Smooth muscle cell of trachea (primary cell): ENCODE data around the gene FERMT3. TPM values are rescaled to one million over a fixed set of nuclear protein-coding genes. Genes with fewer than 3 reads are reported as not detected.

Experiments used
- total RNA-seq: library from RNA; depleted of rRNA; stranded (reverse); fragments of >200 nt; gene quantifications from 2 replicates; pipeline ENCODE4 v1.2.1, GENCODE V29; 2014

The FERMT3 gene
- total RNA-seq, result 1.8 and 6.0 TPM in 2 replicates

DNA sequence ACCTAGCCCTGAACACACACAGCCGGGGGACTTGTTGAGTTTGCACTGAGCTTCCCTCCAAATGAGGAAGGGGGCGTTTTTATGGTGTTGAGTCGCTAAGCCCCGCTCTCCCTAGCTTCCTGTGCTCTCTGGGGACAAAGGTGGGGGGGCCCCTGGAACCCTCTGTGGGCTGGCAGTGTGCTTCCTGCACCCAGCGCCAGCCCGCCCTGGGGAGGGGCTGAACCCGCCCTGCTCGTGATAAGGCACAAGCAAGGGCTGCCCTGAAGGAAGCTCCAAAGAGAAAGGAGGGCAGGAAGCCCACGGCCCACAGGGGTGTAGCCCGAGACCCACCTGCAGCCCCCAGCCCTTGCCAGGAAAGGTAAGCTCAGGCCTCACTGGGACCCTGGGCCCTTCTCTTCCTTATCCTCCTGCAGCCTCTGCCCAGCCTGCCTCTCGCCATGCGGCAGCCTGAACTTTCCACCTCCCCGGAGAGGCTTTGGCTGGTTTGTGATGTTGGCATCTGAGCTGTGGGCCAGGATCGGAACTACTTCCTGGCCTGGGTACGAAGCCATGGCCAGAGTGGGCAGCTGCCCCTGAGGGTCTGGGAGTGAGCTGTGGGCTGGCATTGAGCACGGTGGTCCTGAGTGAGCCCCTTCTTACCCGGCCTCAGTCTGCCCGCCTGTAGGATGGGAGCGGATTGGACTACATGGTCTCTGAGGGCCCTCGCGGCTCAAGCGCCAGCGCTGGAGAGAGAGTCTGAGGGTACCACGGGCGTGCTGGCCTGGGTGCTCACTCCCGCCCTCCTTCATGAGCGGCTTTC is at the start of gene FERMT3:
FERMT3 (plus strand) TSS at position 265 of the 799 bp plus-strand sequence. CDS start 644 bp downstream, outside the sequence.

DNA sequence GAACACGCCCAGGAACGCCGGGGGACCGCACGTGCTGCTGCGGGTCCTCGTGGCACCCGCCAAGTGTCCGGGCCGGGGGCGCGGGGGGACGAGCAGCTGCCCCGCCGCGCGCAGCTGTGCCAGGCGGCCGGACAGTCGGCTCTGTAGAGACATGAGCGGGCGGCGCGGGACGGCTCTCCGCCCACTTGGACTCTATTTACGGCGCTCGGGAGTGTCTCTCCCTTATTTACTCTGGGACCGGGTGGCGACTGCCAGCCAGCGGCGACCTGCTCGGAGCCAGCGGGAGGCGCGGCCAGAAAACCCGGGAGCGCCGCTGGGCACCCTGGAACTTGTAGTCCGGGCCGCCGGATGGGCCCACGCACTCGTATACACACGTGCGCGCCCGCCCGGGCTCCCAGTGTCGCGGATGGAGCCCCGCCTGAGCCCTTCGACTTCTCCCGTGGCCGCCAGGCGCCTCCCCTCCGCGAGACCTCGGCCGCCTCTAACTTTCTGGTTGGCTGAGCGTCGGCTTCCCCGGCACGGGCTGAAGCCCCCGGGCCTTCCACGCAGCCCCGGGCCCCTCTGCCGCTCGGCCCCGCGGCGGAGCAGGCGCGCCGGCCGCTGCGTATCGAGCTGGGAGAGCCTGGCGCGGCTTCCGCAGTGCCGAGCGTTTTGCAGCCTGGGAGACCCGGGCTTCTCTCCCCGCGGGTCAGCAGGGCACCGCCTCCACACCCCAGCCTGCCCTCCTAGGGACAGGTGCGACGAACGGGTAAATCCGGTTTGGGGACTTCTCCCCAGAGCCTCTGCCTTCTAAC is 40.5 kb upstream of the FERMT3 start, which contains the start of gene MACROD1:
MACROD1 (minus strand) TSS at position 272 of the 794 bp plus-strand sequence; CDS start at position 153, 119 bp downstream.

GRCh38 chr11:64185693-64186491 is 20.6 kb upstream of the FERMT3 start, which contains the start of gene STIP1:
Gene STIP1 (plus strand): TSS chr11:64186171. CDS start chr11:64186262, 91 bp downstream.

DNA sequence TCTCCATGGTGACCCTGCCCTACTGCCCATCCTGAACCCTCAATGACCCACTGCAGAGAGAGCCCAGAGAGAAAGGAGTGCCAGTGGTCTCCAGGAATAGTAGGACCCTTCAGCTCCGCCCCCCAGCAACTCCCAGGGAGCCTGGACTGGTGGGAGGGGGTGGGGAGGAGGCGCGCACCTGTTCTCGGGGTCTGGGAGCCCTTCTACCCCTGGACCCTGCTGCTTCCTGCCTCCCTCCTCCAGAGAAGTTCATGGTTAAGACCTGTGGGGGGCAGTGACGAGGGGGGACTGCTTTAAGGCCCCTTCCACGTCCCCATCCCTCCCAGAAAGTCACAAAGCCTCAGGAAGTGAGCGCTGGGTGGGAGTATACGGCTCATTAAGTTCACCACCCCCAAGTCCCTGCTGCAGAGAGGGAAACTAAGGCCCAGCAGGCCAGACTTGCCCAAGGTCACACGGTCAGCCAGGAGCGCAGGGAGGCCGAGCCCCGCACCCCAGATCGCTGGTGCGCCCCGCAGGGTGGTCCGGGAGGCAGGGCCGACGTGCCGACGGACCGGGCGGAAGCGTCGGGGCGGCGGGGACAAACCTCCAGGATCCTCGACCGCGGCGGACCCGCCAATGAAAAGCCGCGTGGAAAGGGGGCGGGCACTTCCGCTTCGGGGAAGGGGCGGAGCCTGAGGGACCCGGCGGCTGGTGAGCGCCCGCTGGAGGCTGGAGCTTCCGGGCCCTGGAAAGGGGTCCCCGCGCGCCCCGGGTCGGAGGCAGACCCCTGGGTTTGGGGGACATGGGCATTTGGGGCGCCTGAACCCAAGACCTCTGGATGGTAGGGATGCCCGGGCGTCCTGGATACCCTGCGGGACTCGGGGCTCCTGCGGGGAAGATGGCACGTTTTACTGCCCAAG is 19.3 kb downstream of the FERMT3 start, which contains the start of the genes NUDT22 and TRPT1:
NUDT22 (plus strand) TSS at position 667 of the 899 bp plus-strand sequence. CDS start 379 bp downstream, outside the sequence.
TRPT1 (minus strand) TSS at position 579 of the 899 bp plus-strand sequence; CDS start at position 253, 326 bp downstream.

GRCh38 chr11:64230171-64230984 is 23.9 kb downstream of the FERMT3 start, which contains the start of gene DNAJC4:
Gene DNAJC4 (plus strand): TSS chr11:64230548. CDS start chr11:64230855, 307 bp downstream.

GRCh38 chr11:64233913-64234586 is 27.5 kb downstream of the FERMT3 start, which contains the start of gene VEGFB:
Gene VEGFB (plus strand): TSS chr11:64234584. CDS start chr11:64234834, 250 bp downstream.

DNA sequence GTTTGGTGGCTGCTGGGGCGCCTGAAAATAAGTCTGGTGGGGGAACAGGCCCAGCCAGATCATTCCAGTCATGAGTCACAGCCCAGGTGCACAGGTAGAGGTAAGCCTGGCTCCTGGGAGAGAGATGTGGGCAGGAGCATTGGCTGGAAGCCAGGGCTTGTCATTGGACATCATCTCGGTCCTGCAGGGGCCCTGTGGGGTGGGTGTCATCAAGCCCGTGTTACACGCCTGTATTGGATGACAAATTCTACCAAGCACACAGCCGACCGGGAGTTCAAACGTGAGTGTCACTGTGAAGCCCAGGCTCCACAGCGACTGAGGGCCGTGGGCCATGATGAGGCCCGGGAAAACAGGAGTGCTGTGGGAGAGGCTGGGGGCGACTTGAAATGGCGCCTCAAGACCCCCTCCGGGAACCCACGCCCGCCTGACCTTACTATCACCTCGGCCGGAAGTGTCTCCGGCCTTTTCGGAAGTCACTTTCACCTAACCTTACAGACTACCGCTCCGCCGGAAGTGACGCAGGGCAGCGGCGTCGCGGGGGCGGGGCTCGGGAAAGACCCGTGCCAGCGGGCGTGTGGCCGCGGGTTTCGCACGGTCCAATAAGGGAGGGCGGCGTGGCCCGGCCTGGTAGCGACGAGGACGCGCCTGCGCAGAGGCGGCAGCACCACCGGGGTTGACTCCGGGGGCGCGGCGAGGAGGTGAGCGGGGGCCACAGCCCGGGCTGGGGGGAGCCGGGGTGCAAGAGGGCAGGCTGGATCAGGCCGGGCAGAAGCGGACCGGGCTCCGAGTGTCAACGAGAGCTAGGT is 34.1 kb downstream of the FERMT3 start, which contains the start of gene FKBP2:
FKBP2 (plus strand) TSS at position 661 of the 806 bp plus-strand sequence. CDS start 1,293 bp downstream, outside the sequence.

DNA sequence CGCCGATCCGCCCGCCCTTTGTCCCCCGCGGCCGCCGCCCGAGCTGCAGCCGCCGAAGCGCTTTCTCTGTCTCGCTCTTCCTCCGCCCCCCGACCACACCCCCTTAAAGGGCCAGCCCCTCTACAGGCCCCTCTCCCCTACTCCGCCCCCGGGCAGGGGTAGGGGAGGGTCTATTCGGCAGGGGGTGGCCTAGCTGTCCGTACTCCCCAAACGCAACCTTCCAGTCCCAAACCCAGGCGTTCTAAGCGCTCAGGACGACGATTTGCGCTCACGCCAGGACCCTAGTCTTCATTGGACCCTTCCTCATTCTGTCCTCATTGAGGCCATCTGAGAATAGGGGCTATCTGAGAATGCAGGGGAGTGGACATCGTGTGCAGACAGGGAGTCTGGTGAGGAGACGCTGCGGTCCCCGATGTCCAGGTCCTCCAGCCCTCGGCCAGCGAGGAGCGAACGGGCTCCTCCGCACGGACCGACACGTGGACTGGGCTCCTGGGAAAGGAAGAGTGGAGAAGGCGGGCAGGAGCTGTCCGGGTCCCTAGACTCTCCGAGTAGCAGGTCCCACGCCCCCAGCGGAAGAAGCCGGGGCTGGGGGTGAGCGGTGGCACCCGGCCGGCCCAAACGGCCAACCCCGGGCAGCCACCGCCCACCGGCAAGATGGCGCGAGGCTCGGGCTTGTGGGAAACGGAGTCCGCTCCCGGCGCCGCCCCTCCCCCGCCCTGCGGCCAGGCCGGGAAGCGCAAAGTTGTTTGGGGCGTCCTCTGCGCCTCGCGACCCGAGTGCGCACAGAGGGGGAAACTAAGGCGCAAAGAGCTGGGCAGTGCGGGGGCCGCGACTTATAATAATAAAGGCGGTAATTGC is 40.6 kb downstream of the FERMT3 start, which contains the start of gene PPP1R14B:
PPP1R14B (minus strand) TSS at position 73 of the 858 bp plus-strand sequence. CDS start 270 bp downstream, outside the sequence.

GRCh38 chr11:64251016-64251752 is 44.7 kb downstream of the FERMT3 start, which contains the start of gene PLCB3:
Gene PLCB3 (plus strand): TSS chr11:64251530. CDS start chr11:64251650, 120 bp downstream.

Other genes with a start within 250 kb of the FERMT3 start
- gene COX8A, start 232.1 kb upstream of the FERMT3 start, total RNA-seq, result 375 and 521 TPM in 2 replicates
- 43.0 and 60.2 TPM in 2 replicates for gene OTUB1, start 220.3 kb upstream of the FERMT3 start, total RNA-seq
- 0.15 and 0.50 TPM in 2 replicates for gene FLRT1, start 170.8 kb upstream of the FERMT3 start, total RNA-seq
- 22.4 and 23.3 TPM in 2 replicates for gene MACROD1, start 40.6 kb upstream of the FERMT3 start, total RNA-seq
- gene STIP1, start 20.6 kb upstream of the FERMT3 start, total RNA-seq, result 119 and 132 TPM in 2 replicates
- 28.5 and 50.6 TPM in 2 replicates for gene TRPT1, start 19.5 kb downstream of the FERMT3 start, total RNA-seq
- 62.4 and 66.0 TPM in 2 replicates for gene NUDT22, start 19.6 kb downstream of the FERMT3 start, total RNA-seq
- 8.0 and 18.2 TPM in 2 replicates for gene DNAJC4, start 23.8 kb downstream of the FERMT3 start, total RNA-seq
- 38.7 and 41.5 TPM in 2 replicates for gene VEGFB, start 27.9 kb downstream of the FERMT3 start, total RNA-seq
- 45.7 and 91.8 TPM in 2 replicates for gene FKBP2, start 34.4 kb downstream of the FERMT3 start, total RNA-seq
- 164 and 283 TPM in 2 replicates for gene PPP1R14B, start 40.2 kb downstream of the FERMT3 start, total RNA-seq
- 46.4 and 54.9 TPM in 2 replicates for gene PLCB3, start 44.8 kb downstream of the FERMT3 start, total RNA-seq
- 80.6 and 85.5 TPM in 2 replicates for gene BAD, start 77.9 kb downstream of the FERMT3 start, total RNA-seq
- 11.8 and 21.2 TPM in 2 replicates for gene GPR137, start 79.1 kb downstream of the FERMT3 start, total RNA-seq
- gene KCNK4, start 84.6 kb downstream of the FERMT3 start, total RNA-seq, result 0.17 TPM in 1 of 2 replicates, not detected in the other
- 0.44 and 0.66 TPM in 2 replicates for gene CATSPERZ, start 93.6 kb downstream of the FERMT3 start, total RNA-seq
- 34.6 and 44.3 TPM in 2 replicates for gene ESRRA, start 98.8 kb downstream of the FERMT3 start, total RNA-seq
- gene TRMT112, start 110.8 kb downstream of the FERMT3 start, total RNA-seq, result 177 and 342 TPM in 2 replicates
- gene PRDX5, start 111.4 kb downstream of the FERMT3 start, total RNA-seq, result 202 and 213 TPM in 2 replicates
- gene CCDC88B, start 133.5 kb downstream of the FERMT3 start, total RNA-seq, result 1.0 and 1.2 TPM in 2 replicates
- gene RPS6KA4, start 152.4 kb downstream of the FERMT3 start, total RNA-seq, result 45.8 and 49.0 TPM in 2 replicates